HG03558 (cell line): Measurements from ENCODE around the gene GEMIN7.

Experiments used
- ATAC-seq: cut with Tn5 transposase; IDR thresholded peaks from one replicate; pipeline ENCODE4 v1.9.1; 2021; ENCODE audit warnings: moderate number of reproducible peaks; ENCODE audit not compliant: unreplicated experiment; ENCODE audit errors: extremely low read depth

GEMIN7 gene

DNA sequence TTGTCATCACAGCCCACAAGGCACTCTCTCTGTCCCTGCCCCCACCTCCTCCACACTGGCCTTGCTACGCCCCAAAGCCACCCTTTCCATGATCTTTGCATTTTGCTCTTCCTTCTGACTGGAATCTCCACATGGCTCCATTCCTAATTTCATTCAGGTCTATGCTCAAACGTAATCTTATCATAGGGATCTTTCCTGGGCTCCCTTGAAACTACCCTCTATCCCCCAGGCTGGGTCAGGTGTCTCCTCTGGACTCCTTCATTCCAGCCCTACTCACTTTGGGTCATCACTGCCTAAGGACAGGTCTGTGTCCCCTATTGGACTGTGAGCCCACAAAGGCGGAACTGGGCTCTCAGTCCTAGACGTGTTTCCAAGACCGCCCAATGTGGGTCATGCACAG is 3.1 kb downstream of the GEMIN7 start:
- ATAC-seq: no peak

- no peak for ATAC-seq
Measured at GRCh38 chr19:45086480-45086879, 7.4 kb downstream of the GEMIN7 start.

GRCh38 chr19:45087531-45087930 is 8.5 kb downstream of the GEMIN7 start:
- ATAC-seq: no peak

DNA sequence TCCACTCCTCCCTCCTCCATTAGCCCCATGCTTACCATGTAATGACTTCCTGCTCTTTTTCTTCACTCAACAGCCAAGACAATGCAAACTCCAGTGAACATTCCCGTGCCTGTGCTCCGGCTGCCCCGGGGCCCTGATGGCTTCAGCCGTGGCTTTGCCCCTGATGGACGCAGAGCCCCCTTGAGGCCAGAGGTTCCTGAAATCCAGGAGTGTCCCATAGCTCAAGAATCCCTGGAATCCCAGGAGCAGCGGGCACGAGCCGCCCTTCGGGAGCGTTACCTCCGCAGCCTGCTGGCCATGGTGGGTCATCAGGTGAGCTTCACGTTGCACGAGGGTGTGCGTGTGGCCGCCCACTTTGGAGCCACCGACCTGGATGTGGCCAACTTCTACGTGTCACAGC is 11.0 kb downstream of the GEMIN7 start:
- ATAC-seq: no peak

- no peak for ATAC-seq
Measured at GRCh38 chr19:45090606-45091005, 11.5 kb downstream of the GEMIN7 start.

- peak; percentile 31 for ATAC-seq
Measured at GRCh38 chr19:45091031-45091923, 12.2 kb downstream of the GEMIN7 start.

GRCh38 chr19:45092747-45093678 is 14.0 kb downstream of the GEMIN7 start, which contains the start of gene PPP1R37:
PPP1R37 (plus strand) TSS chr19:45093179; CDS start chr19:45093326, 147 bp downstream.
- ATAC-seq: no peak

DNA sequence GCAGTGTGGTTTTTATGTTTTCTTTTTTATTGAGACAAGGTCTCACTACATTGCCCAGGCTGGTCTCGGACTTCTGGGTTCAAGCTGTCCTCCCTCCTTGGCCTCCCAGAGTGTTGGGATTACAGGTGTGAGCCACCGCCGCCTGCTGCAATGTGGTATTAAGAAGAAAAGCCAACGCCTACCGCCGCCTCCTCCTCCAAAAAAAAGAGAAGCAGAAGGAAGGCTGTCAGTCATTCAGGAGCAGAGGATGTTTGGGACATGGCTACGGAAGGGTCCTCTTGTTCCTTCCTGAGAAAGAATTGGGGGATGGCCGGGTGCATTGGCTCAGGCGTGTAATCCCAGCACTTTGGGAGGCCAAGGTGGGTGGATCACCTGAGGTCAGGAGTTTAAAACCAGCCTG is 15.1 kb downstream of the GEMIN7 start:
- ATAC-seq: no peak

DNA sequence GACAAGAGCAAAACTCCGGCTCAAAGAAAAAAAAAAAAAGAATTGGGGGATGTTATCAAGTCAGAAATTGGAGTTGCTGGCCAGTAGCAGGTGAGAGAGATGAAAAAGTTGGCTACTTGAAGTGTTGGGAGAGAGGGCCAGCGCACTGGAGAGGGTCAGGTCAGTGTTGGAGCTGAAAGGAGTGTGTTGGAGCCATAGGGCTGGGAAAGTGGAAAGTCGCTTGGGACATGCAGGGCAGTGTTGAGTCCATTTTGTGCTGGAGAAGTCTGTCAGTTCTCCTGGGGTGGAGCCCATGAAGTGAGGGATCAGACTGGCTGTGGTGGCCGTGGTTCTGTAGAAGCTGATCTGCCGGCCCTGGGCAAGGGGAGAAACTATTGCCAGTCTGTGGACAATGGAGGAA is 15.6 kb downstream of the GEMIN7 start:
- ATAC-seq: no peak

DNA sequence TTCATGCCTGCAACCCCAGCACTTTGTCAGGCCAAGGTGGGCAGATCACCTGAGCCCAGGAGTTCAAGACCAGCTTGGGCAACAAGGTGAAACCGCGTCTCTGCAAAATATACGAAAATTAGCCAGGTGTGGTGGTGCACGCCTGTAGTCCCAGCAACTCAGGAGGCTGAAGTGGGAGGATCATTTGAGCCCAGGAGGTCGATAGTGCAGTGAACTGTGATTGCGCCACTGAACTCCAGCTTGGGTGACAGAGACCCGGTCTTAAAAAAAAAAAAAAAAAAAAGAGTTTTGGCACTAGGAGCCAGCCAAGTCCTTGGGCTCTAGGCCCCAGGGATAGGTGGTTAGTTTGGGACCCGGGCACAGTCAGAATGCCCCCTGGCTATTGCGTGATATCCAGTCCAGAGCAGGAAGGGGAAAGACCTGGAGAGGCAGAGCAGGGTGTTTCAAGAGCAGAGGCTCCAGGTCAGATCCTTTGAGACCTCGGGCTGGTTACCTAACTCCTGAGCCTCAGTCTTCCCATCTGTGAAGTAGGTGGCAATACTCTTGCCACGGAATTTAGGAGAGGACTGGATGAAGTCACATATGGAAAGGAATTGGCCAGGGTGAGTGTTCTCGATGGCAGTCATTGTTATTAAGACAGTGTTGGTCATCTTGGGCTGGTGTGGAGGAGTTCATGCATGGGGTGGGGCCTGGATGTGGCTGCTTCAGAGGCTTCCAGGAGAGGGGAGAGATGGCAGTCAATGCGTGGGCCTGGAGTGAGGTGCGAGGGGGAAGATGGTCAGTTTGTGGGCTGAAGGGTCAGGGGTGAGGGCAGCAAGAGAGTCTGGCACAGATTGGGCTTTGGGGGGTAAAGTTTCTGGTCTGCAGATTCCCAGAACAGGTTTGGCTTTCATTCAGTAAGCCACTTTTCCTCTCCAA is 16.7 kb downstream of the GEMIN7 start:
- no peak for ATAC-seq

DNA sequence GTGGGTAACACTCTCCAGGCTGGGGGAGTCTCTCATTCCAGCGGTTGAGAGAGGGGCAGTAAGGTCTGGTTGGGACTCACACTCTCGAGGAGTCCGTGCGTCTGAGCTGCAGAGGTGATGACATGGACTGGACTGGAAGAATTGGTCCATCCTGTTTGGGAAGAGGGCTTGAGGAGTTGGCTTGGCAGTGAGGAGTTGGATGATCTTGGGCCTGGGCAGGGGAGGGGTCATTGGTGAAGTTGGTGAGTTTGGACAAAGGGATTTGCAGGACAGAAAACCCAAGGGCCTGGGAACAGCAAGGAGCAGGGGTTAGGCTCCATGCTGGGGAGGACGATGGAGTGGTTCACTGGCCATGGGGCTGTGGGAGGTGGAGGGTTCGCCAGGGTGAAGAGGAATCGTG is 17.6 kb downstream of the GEMIN7 start:
- ATAC-seq: no peak

DNA sequence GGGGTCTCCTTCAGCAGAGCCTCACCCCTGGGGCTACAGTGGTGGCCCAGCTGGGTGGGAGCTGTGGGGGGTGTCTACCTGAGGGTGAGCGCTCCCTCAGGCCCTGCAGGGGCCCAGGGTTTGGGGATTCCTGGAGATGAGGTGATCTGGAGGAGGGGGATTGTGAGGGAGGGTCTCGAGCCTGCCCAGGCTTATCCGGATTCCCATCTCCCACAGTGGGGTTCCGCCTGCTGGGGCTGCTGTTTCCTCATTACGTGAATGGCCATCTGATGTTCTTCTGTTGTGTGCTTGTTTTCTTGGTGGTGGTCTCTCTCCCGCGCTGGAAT is 18.4 kb downstream of the GEMIN7 start:
- no peak for ATAC-seq

- ATAC-seq: no peak
Measured at GRCh38 chr19:45097776-45098520, 18.9 kb downstream of the GEMIN7 start.

GRCh38 chr19:45098521-45099466 is 19.7 kb downstream of the GEMIN7 start:
- no peak for ATAC-seq

- ATAC-seq: no peak
Measured at GRCh38 chr19:45099467-45100191, 20.6 kb downstream of the GEMIN7 start.

- no peak for ATAC-seq
Measured at GRCh38 chr19:45100201-45100600, 21.1 kb downstream of the GEMIN7 start.

- no peak for ATAC-seq
Measured at GRCh38 chr19:45100846-45101252, 21.8 kb downstream of the GEMIN7 start.

GRCh38 chr19:45101806-45102205 is 22.7 kb downstream of the GEMIN7 start:
- ATAC-seq: no peak
